ENCODE data around the gene AMPH.

The AMPH gene

GRCh38 chr7:38658921-38659320 is 27.7 kb upstream of the AMPH start:
- peaks cover 0 to 3% (median 0%) of the 10 kb centered on the region in 5 experiments for H3K27me3 ChIP-seq (replicated peaks in 2 of 5; ENCODE audit: control insufficient read depth in 4 of 5, insufficient read depth in 5 of 5, low read length in 4 of 5)
- no peak overlapping the region for H3K4me3 ChIP-seq (ENCODE audit: control insufficient read depth in 1 of 7, extremely low read depth in 1 of 7, insufficient read depth in 4 of 7, low read depth in 2 of 7, low read length in 6 of 7)
- 90% methylated on average over 2 of the region's 2 CpGs for WGBS (ENCODE audit: insufficient coverage)
- H3K36me3 ChIP-seq (ENCODE audit: control insufficient read depth in 4 of 4, insufficient read depth in 4 of 4, low read length in 3 of 4): no peaks in the 10 kb centered on the region
- DNase-seq: peak in 1 of 3 donors; percentile 3
- H3K4me1 ChIP-seq (ENCODE audit: control extremely low read depth in 1 of 4, control insufficient read depth in 4 of 4, insufficient read depth in 4 of 4, low read length in 3 of 4): peaks cover 0 to 5% (median under 1%) of the 10 kb centered on the region in 4 experiments
- no peaks in the 10 kb centered on the region for H3K9me3 ChIP-seq (ENCODE audit: control extremely low read depth in 1 of 5, control insufficient read depth in 4 of 5, insufficient read depth in 2 of 5, low read depth in 1 of 5, low read length in 4 of 5)
- ChIA-PET POLR2A (no interaction called here), CTCF (interaction anchor here (0.6 to 2.5 kb wide), 5 partner anchors 11 to 260 kb away, joined by 3 to 8 read pairs (median 3); no protein-coding TSS in a partner anchor)
- no peak overlapping the region for H3K27ac ChIP-seq (ENCODE audit: insufficient read depth in 1 of 2, low read depth in 1 of 2, low read length in 2 of 2, poor library complexity in 1 of 2, severe bottlenecking in 2 of 2)

GRCh38 chr7:38656968-38657367 is 25.8 kb upstream of the AMPH start:
- POLR2A ChIA-PET: interaction anchor here (0.6 kb wide), 1 partner anchor 237 kb away, joined by 3 read pairs; no protein-coding TSS in a partner anchor
- peaks cover 0 to 5% (median under 1%) of the 10 kb centered on the region in 4 experiments for H3K4me1 ChIP-seq (ENCODE audit: control extremely low read depth in 1 of 4, control insufficient read depth in 4 of 4, insufficient read depth in 4 of 4, low read length in 3 of 4)
- H3K27ac ChIP-seq (ENCODE audit: insufficient read depth in 1 of 2, low read depth in 1 of 2, low read length in 2 of 2, poor library complexity in 1 of 2, severe bottlenecking in 2 of 2): no peak overlapping the region
- no peaks in the 10 kb centered on the region for H3K36me3 ChIP-seq (ENCODE audit: control insufficient read depth in 4 of 4, insufficient read depth in 4 of 4, low read length in 3 of 4)
- H3K4me3 ChIP-seq (ENCODE audit: control insufficient read depth in 1 of 7, extremely low read depth in 1 of 7, insufficient read depth in 4 of 7, low read depth in 2 of 7, low read length in 6 of 7): no peak overlapping the region
- peak in 1 of 3 donors; percentile 8 for DNase-seq
- H3K27me3 ChIP-seq (replicated peaks in 2 of 5; ENCODE audit: control insufficient read depth in 4 of 5, insufficient read depth in 5 of 5, low read length in 4 of 5): peaks cover 0 to 3% (median 0%) of the 10 kb centered on the region in 5 experiments
- CTCF ChIA-PET: no interaction called here
- WGBS (ENCODE audit: insufficient coverage): no CpG with 5 or more reads among the region's 1 CpG
- H3K9me3 ChIP-seq (ENCODE audit: control extremely low read depth in 1 of 5, control insufficient read depth in 4 of 5, insufficient read depth in 2 of 5, low read depth in 1 of 5, low read length in 4 of 5): no peaks in the 10 kb centered on the region

GRCh38 chr7:38655833-38656774 is 24.9 kb upstream of the AMPH start:
- no peak for DNase-seq
- Histone ChIP-seq H3K4me3 (ENCODE audit: control insufficient read depth in 1 of 7, extremely low read depth in 1 of 7, insufficient read depth in 4 of 7, low read depth in 2 of 7, low read length in 6 of 7) (no peak overlapping the region), H3K9me3 (ENCODE audit: control extremely low read depth in 1 of 5, control insufficient read depth in 4 of 5, insufficient read depth in 2 of 5, low read depth in 1 of 5, low read length in 4 of 5) (no peaks in the 10 kb centered on the region), H3K36me3 (ENCODE audit: control insufficient read depth in 4 of 4, insufficient read depth in 4 of 4, low read length in 3 of 4) (no peaks in the 10 kb centered on the region), H3K27ac (ENCODE audit: insufficient read depth in 1 of 2, low read depth in 1 of 2, low read length in 2 of 2, poor library complexity in 1 of 2, severe bottlenecking in 2 of 2) (no peak overlapping the region), H3K4me1 (ENCODE audit: control extremely low read depth in 1 of 4, control insufficient read depth in 4 of 4, insufficient read depth in 4 of 4, low read length in 3 of 4) (peaks cover 0 to 5% (median under 1%) of the 10 kb centered on the region in 4 experiments), H3K27me3 (replicated peaks in 2 of 5; ENCODE audit: control insufficient read depth in 4 of 5, insufficient read depth in 5 of 5, low read length in 4 of 5) (peaks cover 0 to 3% (median 0%) of the 10 kb centered on the region in 5 experiments)
- CTCF ChIA-PET: interaction anchor here (1.1 to 1.6 kb wide), 2 partner anchors 20 to 22 kb away, joined by 3 to 5 read pairs; no protein-coding TSS in a partner anchor
- 96% methylated on average over 33 of the region's 35 CpGs for WGBS (ENCODE audit: insufficient coverage)
- POLR2A ChIA-PET: interaction anchor here (0.6 kb wide), 1 partner anchor 236 kb away, joined by 3 read pairs; no protein-coding TSS in a partner anchor

- H3K9me3 ChIP-seq (ENCODE audit: control extremely low read depth in 1 of 5, control insufficient read depth in 4 of 5, insufficient read depth in 2 of 5, low read depth in 1 of 5, low read length in 4 of 5): peaks cover 0 to 4% (median 0%) of the 10 kb centered on the region in 5 experiments
- POLR2A ChIA-PET: no interaction called here
- 70% methylated on average over 2 of the region's 6 CpGs for WGBS (ENCODE audit: insufficient coverage)
- H3K27ac ChIP-seq (ENCODE audit: insufficient read depth in 1 of 2, low read depth in 1 of 2, low read length in 2 of 2, poor library complexity in 1 of 2, severe bottlenecking in 2 of 2): no peak overlapping the region
- H3K4me3 ChIP-seq (ENCODE audit: control insufficient read depth in 1 of 7, extremely low read depth in 1 of 7, insufficient read depth in 4 of 7, low read depth in 2 of 7, low read length in 6 of 7): no peak overlapping the region
- CTCF ChIA-PET: interaction anchor here (1.5 kb wide), 1 partner anchor 21 kb away, joined by 3 read pairs; no protein-coding TSS in a partner anchor
- H3K27me3 ChIP-seq (replicated peaks in 2 of 5; ENCODE audit: control insufficient read depth in 4 of 5, insufficient read depth in 5 of 5, low read length in 4 of 5): peaks cover 0 to 14% (median 1%) of the 10 kb centered on the region in 5 experiments
- H3K4me1 ChIP-seq (ENCODE audit: control extremely low read depth in 1 of 4, control insufficient read depth in 4 of 4, insufficient read depth in 4 of 4, low read length in 3 of 4): no peaks in the 10 kb centered on the region
- H3K36me3 ChIP-seq (ENCODE audit: control insufficient read depth in 4 of 4, insufficient read depth in 4 of 4, low read length in 3 of 4): no peaks in the 10 kb centered on the region
- DNase-seq: no peak
Observed at GRCh38 chr7:38637957-38638356, 6.8 kb upstream of the AMPH start.

GRCh38 chr7:38632411-38632810 is 1.2 kb upstream of the AMPH start:
- H3K4me1 ChIP-seq (ENCODE audit: control extremely low read depth in 1 of 4, control insufficient read depth in 4 of 4, insufficient read depth in 4 of 4, low read length in 3 of 4): peaks cover 0 to 11% (median 8%) of the 10 kb centered on the region in 4 experiments
- H3K4me3 ChIP-seq (ENCODE audit: control insufficient read depth in 1 of 7, extremely low read depth in 1 of 7, insufficient read depth in 4 of 7, low read depth in 2 of 7, low read length in 6 of 7): no peak overlapping the region
- no CpG with 5 or more reads among the region's 2 CpGs for WGBS (ENCODE audit: insufficient coverage)
- H3K27me3 ChIP-seq (replicated peaks in 2 of 5; ENCODE audit: control insufficient read depth in 4 of 5, insufficient read depth in 5 of 5, low read length in 4 of 5): peaks cover 18 to 65% (median 24%) of the 10 kb centered on the region in 5 experiments
- CTCF ChIA-PET: no interaction called here
- no peaks in the 10 kb centered on the region for H3K9me3 ChIP-seq (ENCODE audit: control extremely low read depth in 1 of 5, control insufficient read depth in 4 of 5, insufficient read depth in 2 of 5, low read depth in 1 of 5, low read length in 4 of 5)
- no peaks in the 10 kb centered on the region for H3K36me3 ChIP-seq (ENCODE audit: control insufficient read depth in 4 of 4, insufficient read depth in 4 of 4, low read length in 3 of 4)
- POLR2A ChIA-PET: no interaction called here
- DNase-seq: no peak
- H3K27ac ChIP-seq (ENCODE audit: insufficient read depth in 1 of 2, low read depth in 1 of 2, low read length in 2 of 2, poor library complexity in 1 of 2, severe bottlenecking in 2 of 2): no peak overlapping the region

GRCh38 chr7:38629651-38630510 is 1.3 kb downstream of the AMPH start:
- 66% methylated on average over 9 of the region's 12 CpGs for WGBS (ENCODE audit: insufficient coverage)
- CTCF ChIA-PET: no interaction called here

More at GRCh38 chr7:38629651-38630510, 1.3 kb downstream of the AMPH start:
- H3K27me3 ChIP-seq (replicated peaks in 2 of 5; ENCODE audit: control insufficient read depth in 4 of 5, insufficient read depth in 5 of 5, low read length in 4 of 5): peaks cover 18 to 68% (median 26%) of the 10 kb centered on the region in 5 experiments
- H3K4me1 ChIP-seq (ENCODE audit: control extremely low read depth in 1 of 4, control insufficient read depth in 4 of 4, insufficient read depth in 4 of 4, low read length in 3 of 4): peaks cover 0 to 11% (median 8%) of the 10 kb centered on the region in 4 experiments
- H3K4me3 ChIP-seq (ENCODE audit: control insufficient read depth in 1 of 7, extremely low read depth in 1 of 7, insufficient read depth in 4 of 7, low read depth in 2 of 7, low read length in 6 of 7): peak overlapping the region in 1 of 7 experiments; percentile 49
- H3K36me3 ChIP-seq (ENCODE audit: control insufficient read depth in 4 of 4, insufficient read depth in 4 of 4, low read length in 3 of 4): no peaks in the 10 kb centered on the region
- DNase-seq: no peak
- H3K9me3 ChIP-seq (ENCODE audit: control extremely low read depth in 1 of 5, control insufficient read depth in 4 of 5, insufficient read depth in 2 of 5, low read depth in 1 of 5, low read length in 4 of 5): peaks cover 0 to 7% (median 1%) of the 10 kb centered on the region in 5 experiments
- H3K27ac ChIP-seq (ENCODE audit: insufficient read depth in 1 of 2, low read depth in 1 of 2, low read length in 2 of 2, poor library complexity in 1 of 2, severe bottlenecking in 2 of 2): no peak overlapping the region
- POLR2A ChIA-PET: no interaction called here

All from common myeloid progenitor, CD34-positive (primary cell).